IMR-90 (cell line): Measurements from ENCODE around the gene TNIP1. TPM values are rescaled to one million over a fixed set of nuclear protein-coding genes. Genes with fewer than 3 reads are reported as not detected.

Source experiments
- ATAC-seq: fragments of 200-7000 bp; cut with Tn5 transposase; 2 replicates; pipeline ENCODE4 v1.9.1; 2020; ENCODE audit warnings: low read depth, mild to moderate bottlenecking, moderate library complexity
- BruUV-seq: library from RNA; stranded (reverse); fragments of 400-500 nt; replicated peaks from 2 replicates; lab custom pipeline; 2021; lab: Mats Ljungman, UMichigan
- CTCF ChIA-PET: fragments of 300-600 bp; formaldehyde crosslinking; extraction: SDS; loops from one replicate; lab custom pipeline; 2021; ENCODE audit warnings: antibody characterized with exemption; lab: Yijun Ruan, JAX
- POLR2A ChIA-PET: fragments of 300-600 bp; sonication (Branson Sonifier 250); formaldehyde crosslinking; loops from one replicate; lab custom pipeline; 2022; ENCODE audit warnings: antibody characterized with exemption; ENCODE audit not compliant: unreplicated experiment; lab: Charles Lee
- DNase-seq: peaks from one replicate; pipeline ENCODE4 v3.0.0; 2013
- H2AFZ ChIP-seq: replicated peaks from 2 replicates; pipeline ENCODE3; 2013; ENCODE audit warnings: low read length, mild to moderate bottlenecking; ENCODE audit not compliant: poor library complexity
- H2AK5ac ChIP-seq: 2 replicates; pipeline ENCODE4 v1.6.1; 2013; ENCODE audit warnings: low read depth, low read length, inconsistent platforms
- H2AK9ac ChIP-seq: replicated peaks from 2 replicates; pipeline ENCODE3; 2013; ENCODE audit warnings: mild to moderate bottlenecking, low read depth, low read length, moderate library complexity; ENCODE audit not compliant: poor library complexity
- H2BK120ac ChIP-seq: 2 replicates; pipeline ENCODE4 v1.6.1; 2013; ENCODE audit warnings: low read depth, low read length, inconsistent platforms
- H2BK15ac ChIP-seq: 3 replicates; pipeline ENCODE4 v1.6.1; 2013; ENCODE audit warnings: low read depth, low read length, inconsistent platforms
- H2BK20ac ChIP-seq: 2 replicates; pipeline ENCODE4 v1.6.1; 2013; ENCODE audit warnings: low read depth, mild to moderate bottlenecking, inconsistent platforms, low read length, moderate library complexity
- H2BK5ac ChIP-seq: 2 replicates; pipeline ENCODE4 v1.6.1; 2013; ENCODE audit warnings: mild to moderate bottlenecking, low read depth, low read length, inconsistent platforms; ENCODE audit not compliant: poor library complexity, severe bottlenecking
- H3K14ac ChIP-seq: replicated peaks from 2 replicates; pipeline ENCODE4 v1.6.1; 2013; ENCODE audit warnings: low read depth, low read length, inconsistent platforms
- H3K18ac ChIP-seq: 2 replicates; pipeline ENCODE4 v1.6.1; 2013; ENCODE audit warnings: low read depth, low read length, control low read depth
- H3K23ac ChIP-seq: 2 replicates; pipeline ENCODE4 v1.6.1; 2013; ENCODE audit warnings: low read depth, low read length, inconsistent platforms
- H3K27ac ChIP-seq: 2 replicates; pipeline ENCODE4 v1.5.1; 2013; ENCODE audit warnings: mild to moderate bottlenecking, control low read depth, low read length; ENCODE audit not compliant: insufficient read depth
- H3K27me3 ChIP-seq: 2 replicates; pipeline ENCODE4 v1.6.1; 2013; ENCODE audit warnings: low read length; ENCODE audit not compliant: control insufficient read depth, insufficient read depth
- H3K36me3 ChIP-seq: 2 replicates; pipeline ENCODE4 v1.6.1; 2013; ENCODE audit warnings: low read length, mixed read lengths; ENCODE audit not compliant: control insufficient read depth, insufficient read depth
- H3K4ac ChIP-seq: 2 replicates; pipeline ENCODE4 v1.6.1; 2013; ENCODE audit warnings: low read depth, low read length, inconsistent platforms
- H3K4me1 ChIP-seq: 2 replicates; pipeline ENCODE4 v1.6.1; 2013; ENCODE audit warnings: low read length, mixed read lengths; ENCODE audit not compliant: control insufficient read depth, insufficient read depth
- H3K4me2 ChIP-seq: 2 replicates; pipeline ENCODE4 v1.6.1; 2013; ENCODE audit warnings: low read depth, mild to moderate bottlenecking, control low read depth, low read length, moderate library complexity
- H3K4me3 ChIP-seq: 2 replicates; pipeline ENCODE4 v1.5.1; 2013; ENCODE audit warnings: low read depth, mild to moderate bottlenecking, control low read depth, low read length, moderate library complexity; ENCODE audit not compliant: insufficient read depth
- H3K56ac ChIP-seq: 2 replicates; pipeline ENCODE4 v1.6.1; 2013; ENCODE audit warnings: low read length, inconsistent platforms; ENCODE audit not compliant: insufficient read depth; ENCODE audit errors: extremely low read depth
- H3K79me1 ChIP-seq, 2 experiments: 2 replicates each; pipeline ENCODE4 v1.6.1; 2013; ENCODE audit warnings: low read length in 2 of 2, inconsistent platforms in 1 of 2, low read depth in 1 of 2
- H3K9ac ChIP-seq: 2 replicates; pipeline ENCODE4 v1.6.1; 2013; ENCODE audit warnings: low read depth, low read length, control low read depth
- H3K9me1 ChIP-seq: 2 replicates; pipeline ENCODE4 v1.6.1; 2013; ENCODE audit warnings: low read length, inconsistent platforms; ENCODE audit not compliant: insufficient read depth
- H3K9me3 ChIP-seq: 2 replicates; pipeline ENCODE4 v1.6.1; 2013; ENCODE audit warnings: low read length; ENCODE audit not compliant: control insufficient read depth, insufficient read depth
- H4K20me1 ChIP-seq: 2 replicates; pipeline ENCODE4 v1.6.1; 2013; ENCODE audit warnings: low read length, inconsistent platforms; ENCODE audit not compliant: insufficient read depth
- H4K5ac ChIP-seq: 2 replicates; pipeline ENCODE4 v1.6.1; 2013; ENCODE audit warnings: mild to moderate bottlenecking, low read depth, low read length, control low read depth
- H4K8ac ChIP-seq, 2 experiments: 2 replicates each; pipeline ENCODE4 v1.6.1; 2013; ENCODE audit warnings: low read depth in 2 of 2, low read length in 2 of 2, control low read depth in 1 of 2, inconsistent platforms in 1 of 2
- H4K91ac ChIP-seq: 2 replicates; pipeline ENCODE4 v1.6.1; 2013; ENCODE audit warnings: low read depth, low read length, inconsistent platforms; ENCODE audit not compliant: insufficient read depth
- BHLHE40 ChIP-seq: fragments of 150-350 bp; IDR thresholded peaks from 2 replicates; pipeline ENCODE4 v1.6.1; 2016; ENCODE audit warnings: mild to moderate bottlenecking, low read depth, low read length
- ELK1 ChIP-seq: fragments of 150-350 bp; IDR thresholded peaks from 2 replicates; pipeline ENCODE4 v1.6.1; 2016; ENCODE audit warnings: low read depth, mild to moderate bottlenecking, low read length, moderate library complexity, borderline replicate concordance
- MAFK ChIP-seq: IDR thresholded peaks from 2 replicates; pipeline ENCODE4 v1.6.1; 2012; ENCODE audit warnings: low read depth, low read length, improper control_type of control experiment
- RFX5 ChIP-seq: IDR thresholded peaks from 2 replicates; pipeline ENCODE4 v1.8.0; 2012; ENCODE audit warnings: low read depth, mild to moderate bottlenecking, low read length, moderate library complexity
- USF2 ChIP-seq: fragments of 150-350 bp; IDR thresholded peaks from 2 replicates; pipeline ENCODE4 v1.6.1; 2017; ENCODE audit warnings: mild to moderate bottlenecking, antibody characterized with exemption, low read length, low read depth
- WGBS, 2 experiments: methylation state at CpG; one replicate each; pipeline versions ENCODE4 v1.1.5 to v1.1.7; 2013; ENCODE audit warnings: missing lambda C conversion rate in 2 of 2; ENCODE audit not compliant: insufficient read length in 1 of 2; ENCODE audit errors: extremely low coverage in 2 of 2; 5-methylcytosine and 5-hydroxymethylcytosine counted together
- dilution Hi-C: fragments of 300-500 bp; cut with HindIII; formaldehyde crosslinking; loops from one replicate; pipeline ENCODE4 v1.14.3; 2018; ENCODE audit warnings: low sequenced_read_pairs; ENCODE audit not compliant: unreplicated experiment
- in situ Hi-C: fragments of 300-500 bp; cut with MboI; formaldehyde crosslinking; loops from 3 replicates; pipeline ENCODE4 v1.14.3; 2019; ENCODE audit warnings: low sequenced_read_pairs, inconsistent platforms, mixed read lengths
- intact Hi-C: fragments of 100-400 bp; cut with micrococcal nuclease; formaldehyde crosslinking; loops from 2 replicates; pipeline ENCODE4 v1.10.0; 2022
- polyA plus RNA-seq, 3 experiments: library from polyadenylated mRNA; depleted of rRNA; stranded (reverse); fragments of >200 nt; gene quantifications; 2 replicates each; pipeline ENCODE4 v1.2.3, GENCODE V29; 2012; ENCODE audit warnings: low replicate concordance in 1 of 3
- total RNA-seq: library from RNA; depleted of rRNA; stranded (reverse); fragments of >200 nt; gene quantifications from 2 replicates; pipeline ENCODE4 v1.2.3, GENCODE V29; 2012

TNIP1 gene
- total and polyA plus RNA-seq, 2 of the 4 experiments (the other 2 are of a cell fraction): 63.8 to 92.8 TPM

- H3K27me3 ChIP-seq: no peaks in the 10 kb centered on the region
- no peak overlapping the region for H4K91ac ChIP-seq
- H3K4me1 ChIP-seq: peaks cover 27% of the 10 kb centered on the region
- intact Hi-C loops (no loop called here), dilution Hi-C loops (no loop called here), in situ Hi-C loops (no loop called here)
- ChIA-PET CTCF (interaction anchor here (0.8 to 1.3 kb wide), 2 partner anchors 15 to 36 kb away, joined by 3 read pairs; no protein-coding TSS in a partner anchor), POLR2A (no interaction called here)
- no peak overlapping the region for H3K56ac ChIP-seq
- H4K20me1 ChIP-seq: peaks cover 22% of the 10 kb centered on the region
- peak; percentile 75 for DNase-seq
- H4K5ac ChIP-seq: no peak overlapping the region
- H2AFZ ChIP-seq: no peak overlapping the region
- peak; percentile 86 for ATAC-seq
- H2AK9ac ChIP-seq: no peak overlapping the region
- H4K8ac ChIP-seq: peak overlapping the region in 1 of 2 experiments; percentile 6; a peak in 1 of 4 replicates
- H2AK5ac ChIP-seq: peak overlapping the region; percentile 29; the same call in 1 of the 2 replicates
- 0 out of 2 replicates have a peak overlapping the region, but pooled peaks have one; percentile 51 for H3K14ac ChIP-seq
- H2BK15ac ChIP-seq: no peak overlapping the region
- peak overlapping the region; percentile 1 for H2BK5ac ChIP-seq
- no peak overlapping the region for H3K23ac ChIP-seq
- 70% methylated on average over 5 of the region's 12 CpGs; no CpG with 5 or more reads in 1 of the 2 experiments for WGBS, 2 experiments
- peaks cover 3 to 44% of the 10 kb centered on the region in 2 experiments; a peak in 2 of 4 replicates for H3K79me1 ChIP-seq
- H3K4ac ChIP-seq: peak overlapping the region; percentile 67
- H3K18ac ChIP-seq: peak overlapping the region; percentile 36; the same call in 1 of the 2 replicates
- peak overlapping the region; percentile 43 for H3K27ac ChIP-seq
- peak; percentile 61; the same call in 1 of the 2 replicates for TF ChIP-seq USF2
- no peak for TF ChIP-seq RFX5
- TF ChIP-seq BHLHE40: 0 out of 2 replicates have a peak, but pooled peaks have one; percentile 12
- TF ChIP-seq ELK1: no peak
- no peak for TF ChIP-seq MAFK
- no peak overlapping the region for H3K4me3 ChIP-seq
- BruUV-seq: no TSS peak
- peaks cover 35% of the 10 kb centered on the region for H3K9me1 ChIP-seq
- no peaks in the 10 kb centered on the region for H3K9me3 ChIP-seq
- peaks cover 67% of the 10 kb centered on the region for H3K36me3 ChIP-seq
- peak overlapping the region; percentile 4 for H2BK120ac ChIP-seq
- peak overlapping the region; percentile 5; the same call in 1 of the 2 replicates for H3K4me2 ChIP-seq
- no peak overlapping the region for H2BK20ac ChIP-seq
- H3K9ac ChIP-seq: no peak overlapping the region
Observed at GRCh38 chr5:151037561-151038411, 43.0 kb downstream of the TNIP1 start.
